RWPE2 (cell line): Measurements from ENCODE around the gene FXYD6.

Experiments
- ATAC-seq: fragments of 200-7000 bp; cut with Tn5 transposase; 3 replicates; pipeline ENCODE4 v1.9.1; 2021; ENCODE audit warnings: low read depth
- DNase-seq: peaks from one replicate; pipeline ENCODE4 v3.0.0-alpha.2; 2020; ENCODE audit warnings: low spot score
- H3K27ac ChIP-seq: fragments of 450-650 bp; 2 replicates; pipeline ENCODE4 v1.5.1; 2017; ENCODE audit warnings: mild to moderate bottlenecking; ENCODE audit not compliant: poor library complexity, severe bottlenecking
- H3K27me3 ChIP-seq: fragments of 250-450 bp; sonication (Bioruptor Pico); 2 replicates; pipeline ENCODE4 v1.5.1; 2021; ENCODE audit warnings: mild to moderate bottlenecking, moderate library complexity; ENCODE audit not compliant: insufficient read depth, poor library complexity, severe bottlenecking
- H3K36me3 ChIP-seq: fragments of 250-450 bp; sonication (Bioruptor Pico); 2 replicates; pipeline ENCODE4 v1.5.1; 2020; ENCODE audit warnings: low read depth, mild to moderate bottlenecking, moderate library complexity
- H3K4me1 ChIP-seq: fragments of 250-450 bp; sonication (Bioruptor Pico); 2 replicates; pipeline ENCODE4 v1.5.1; 2021; ENCODE audit warnings: mild to moderate bottlenecking, moderate library complexity; ENCODE audit not compliant: insufficient read depth, poor library complexity, severe bottlenecking
- H3K4me3 ChIP-seq: fragments of 250-450 bp; sonication (Bioruptor Pico); 2 replicates; pipeline ENCODE4 v1.5.1; 2021; ENCODE audit warnings: mild to moderate bottlenecking, moderate library complexity; ENCODE audit not compliant: severe bottlenecking
- H3K9me3 ChIP-seq: fragments of 250-450 bp; sonication (Bioruptor Pico); 2 replicates; pipeline ENCODE4 v1.5.1; 2021; ENCODE audit warnings: mild to moderate bottlenecking, moderate library complexity; ENCODE audit not compliant: severe bottlenecking
- TF ChIP-seq, protein P1 (sequence below): fragments of 450-650 bp; IDR thresholded peaks from one replicate; pipeline ENCODE4 v1.5.1; 2017; ENCODE audit warnings: mild to moderate bottlenecking, moderate library complexity; ENCODE audit not compliant: poor library complexity, severe bottlenecking

FXYD6 gene

DNA sequence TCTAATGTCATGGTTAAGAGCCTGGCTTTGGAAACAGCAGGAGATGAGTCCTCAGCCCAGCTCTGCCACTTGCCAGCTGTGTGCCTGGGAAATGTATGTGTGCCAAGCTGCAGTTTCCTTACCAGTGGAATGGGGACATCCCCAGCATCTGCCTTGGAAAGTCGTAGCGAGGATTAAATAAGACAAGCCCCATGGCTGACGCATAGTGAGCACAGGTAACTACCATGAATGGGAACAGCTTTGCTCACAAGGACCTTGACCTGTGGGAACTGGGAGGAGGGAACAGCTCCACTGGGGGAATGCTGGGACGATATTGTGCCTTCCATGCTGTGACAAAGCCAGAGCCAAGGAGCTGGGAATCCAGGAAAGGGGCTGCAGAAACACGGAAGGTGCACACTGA, 76.8 kb downstream of the FXYD6 start:
- no peak overlapping the region for H3K4me3 ChIP-seq
- H3K9me3 ChIP-seq: no peaks in the 10 kb centered on the region
- TF ChIP-seq, protein P1, sequence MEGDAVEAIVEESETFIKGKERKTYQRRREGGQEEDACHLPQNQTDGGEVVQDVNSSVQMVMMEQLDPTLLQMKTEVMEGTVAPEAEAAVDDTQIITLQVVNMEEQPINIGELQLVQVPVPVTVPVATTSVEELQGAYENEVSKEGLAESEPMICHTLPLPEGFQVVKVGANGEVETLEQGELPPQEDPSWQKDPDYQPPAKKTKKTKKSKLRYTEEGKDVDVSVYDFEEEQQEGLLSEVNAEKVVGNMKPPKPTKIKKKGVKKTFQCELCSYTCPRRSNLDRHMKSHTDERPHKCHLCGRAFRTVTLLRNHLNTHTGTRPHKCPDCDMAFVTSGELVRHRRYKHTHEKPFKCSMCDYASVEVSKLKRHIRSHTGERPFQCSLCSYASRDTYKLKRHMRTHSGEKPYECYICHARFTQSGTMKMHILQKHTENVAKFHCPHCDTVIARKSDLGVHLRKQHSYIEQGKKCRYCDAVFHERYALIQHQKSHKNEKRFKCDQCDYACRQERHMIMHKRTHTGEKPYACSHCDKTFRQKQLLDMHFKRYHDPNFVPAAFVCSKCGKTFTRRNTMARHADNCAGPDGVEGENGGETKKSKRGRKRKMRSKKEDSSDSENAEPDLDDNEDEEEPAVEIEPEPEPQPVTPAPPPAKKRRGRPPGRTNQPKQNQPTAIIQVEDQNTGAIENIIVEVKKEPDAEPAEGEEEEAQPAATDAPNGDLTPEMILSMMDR: no peak
- DNase-seq: no peak
- peaks cover 62% of the 10 kb centered on the region for H3K27me3 ChIP-seq
- no peaks in the 10 kb centered on the region for H3K4me1 ChIP-seq
- no peak overlapping the region for H3K27ac ChIP-seq
- H3K36me3 ChIP-seq: no peaks in the 10 kb centered on the region
- no peak for ATAC-seq

DNA sequence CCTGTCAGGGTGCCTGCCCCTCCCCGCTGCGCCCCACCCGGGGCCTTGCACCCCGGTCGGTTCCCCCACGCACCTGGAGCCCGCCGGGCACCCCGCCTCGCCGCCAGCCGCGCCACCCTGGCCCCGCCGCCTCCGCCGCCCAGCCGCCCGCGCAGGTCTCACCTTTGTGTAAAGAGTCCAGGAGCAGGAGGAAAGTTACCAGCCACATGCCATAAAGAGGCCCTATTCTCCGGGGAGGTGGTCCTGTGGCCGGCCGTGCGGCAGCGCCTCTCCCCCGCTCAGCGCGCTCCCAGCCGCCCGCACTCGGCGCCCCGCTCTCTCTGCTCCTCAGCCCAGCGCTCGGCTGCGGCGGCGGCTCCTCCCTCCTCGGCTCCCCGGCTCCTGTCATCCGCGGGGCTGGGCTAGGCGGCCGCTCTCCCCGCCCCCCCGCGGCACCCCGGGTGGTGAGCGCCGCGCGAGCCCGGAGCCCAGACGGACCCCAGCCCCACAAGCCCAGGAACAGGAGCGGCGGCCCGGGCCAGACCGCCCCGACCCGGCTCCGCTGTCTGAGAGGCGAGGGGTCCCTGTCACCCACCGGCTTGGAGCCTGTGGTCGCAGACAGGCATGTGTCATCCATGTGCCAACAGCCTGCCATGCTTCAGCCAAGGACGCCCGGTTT, 79.5 kb downstream of the FXYD6 start, which contains the start of gene DSCAML1:
DSCAML1 (minus strand) TSS at position 345 of the 658 bp plus-strand sequence; CDS start at position 208, 137 bp downstream.
- DNase-seq (peak; percentile 46), ATAC-seq (0 out of 3 replicates have a peak, but pooled peaks have one; percentile 18)
- Histone ChIP-seq H3K27ac (no peak within 1 kb of the TSS), H3K4me3 (no peak within 1 kb of the TSS), H3K4me1 (no peaks in the 10 kb centered on the region), H3K27me3 (peaks cover 73% of the 10 kb centered on the region), H3K9me3 (no peaks in the 10 kb centered on the region), H3K36me3 (no peaks in the 10 kb centered on the region)
- TF ChIP-seq, protein P1: no peak

DNA sequence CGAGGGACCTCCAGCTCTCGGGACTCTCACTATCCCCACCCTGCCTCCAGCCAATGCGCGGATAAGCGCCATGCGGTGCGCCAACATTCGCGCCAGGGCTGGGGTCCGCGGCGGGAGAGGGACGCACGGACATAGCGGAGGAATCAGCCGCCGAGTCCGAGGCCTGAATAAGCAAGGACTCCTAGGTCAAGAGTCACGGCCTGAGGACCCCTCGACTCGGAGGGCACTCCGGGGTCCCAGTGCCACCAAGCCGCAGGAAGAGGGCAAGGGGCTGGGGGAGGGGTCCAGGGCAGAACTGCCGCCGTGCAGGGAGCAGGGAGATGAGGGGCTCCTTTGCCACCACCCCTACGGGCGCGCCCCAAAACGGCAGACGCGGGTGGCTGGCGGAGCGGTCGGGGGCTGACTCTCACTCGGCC, 80.0 kb downstream of the FXYD6 start:
- DNase-seq: peak; percentile 34
- Histone ChIP-seq H3K4me1 (no peaks in the 10 kb centered on the region), H3K36me3 (no peaks in the 10 kb centered on the region), H3K27ac (no peak overlapping the region), H3K4me3 (no peak overlapping the region), H3K9me3 (no peaks in the 10 kb centered on the region), H3K27me3 (peaks cover 73% of the 10 kb centered on the region)
- no peak; the same call in 2 of the 3 replicates for ATAC-seq
- TF ChIP-seq, protein P1: no peak

GRCh38 chr11:117795638-117796455, 80.6 kb downstream of the FXYD6 start:
- H3K9me3 ChIP-seq: no peaks in the 10 kb centered on the region
- DNase-seq (peak; percentile 54), ATAC-seq (peak; percentile 43; the same call in 2 of the 3 replicates)
- H3K4me3 ChIP-seq: no peak overlapping the region
- H3K36me3 ChIP-seq: no peaks in the 10 kb centered on the region
- H3K4me1 ChIP-seq: no peaks in the 10 kb centered on the region
- H3K27me3 ChIP-seq: peaks cover 69% of the 10 kb centered on the region
- TF ChIP-seq, protein P1: no peak
- H3K27ac ChIP-seq: no peak overlapping the region
